Stimulated activated CD8-positive, alpha-beta memory T cell treated with anti-CD3 and anti-CD28 coated beads, Interleukin-7, amount 100 ng/mL, for 48 hours (primary cell): ENCODE data around the gene TTLL5.
"Not testable (repeated sequence)": the region's sequence is repeated elsewhere in the genome, so short reads cannot be mapped to it uniquely, and the experiment has no call there.

ENCODE experiments used
- DNase-seq, 2 donors: peaks; one replicate each; pipeline ENCODE4 v3.0.0-alpha.2; 2020; ENCODE audit warnings: low read depth in 1 of 2; ENCODE audit errors: extremely low read depth in 1 of 2

Gene TTLL5

GRCh38 chr14:75649773-75650172 lies 11.3 kb upstream of the TTLL5 start:
- DNase-seq = no peak

GRCh38 chr14:75650253-75651058 lies 10.6 kb upstream of the TTLL5 start:
- DNase-seq = no peak

GRCh38 chr14:75653563-75653962 lies 7.5 kb upstream of the TTLL5 start:
- DNase-seq = no peak

GRCh38 chr14:75654127-75654732 lies 6.8 kb upstream of the TTLL5 start:
- peak; percentile 44 to 63 for DNase-seq

GRCh38 chr14:75655235-75655634 lies 5.8 kb upstream of the TTLL5 start:
- DNase-seq = no peak

GRCh38 chr14:75657331-75657730 lies 3.7 kb upstream of the TTLL5 start:
- no peak for DNase-seq

- no peak for DNase-seq
Observed at GRCh38 chr14:75658957-75659356, 2.1 kb upstream of the TTLL5 start.

GRCh38 chr14:75660238-75660629 lies 812 bp upstream of the TTLL5 start:
- DNase-seq = no peak

GRCh38 chr14:75661499-75661814 lies 411 bp downstream of the TTLL5 start:
- DNase-seq = no peak

GRCh38 chr14:75662966-75663365 lies 1.9 kb downstream of the TTLL5 start:
- no peak for DNase-seq

GRCh38 chr14:75667099-75667765 lies 6.2 kb downstream of the TTLL5 start:
- no peak for DNase-seq

GRCh38 chr14:75672605-75673192 lies 11.7 kb downstream of the TTLL5 start:
- DNase-seq = no peak

GRCh38 chr14:75673345-75674035 lies 12.4 kb downstream of the TTLL5 start:
- no peak for DNase-seq

- no peak for DNase-seq
Observed at GRCh38 chr14:75675265-75675960, 14.4 kb downstream of the TTLL5 start.

- DNase-seq = no peak
Observed at GRCh38 chr14:75685910-75686309, 24.9 kb downstream of the TTLL5 start.

GRCh38 chr14:75689012-75689411 lies 28.0 kb downstream of the TTLL5 start:
- no peak for DNase-seq

- DNase-seq = no peak
Observed at GRCh38 chr14:75690010-75690409, 29.0 kb downstream of the TTLL5 start.

- DNase-seq = not testable (repeated sequence)
Observed at GRCh38 chr14:75695025-75695424, 34.0 kb downstream of the TTLL5 start.

- DNase-seq = no peak
Observed at GRCh38 chr14:75697386-75697785, 36.3 kb downstream of the TTLL5 start.

GRCh38 chr14:75697918-75698317 lies 36.9 kb downstream of the TTLL5 start:
- DNase-seq = no peak

- no peak for DNase-seq
Observed at GRCh38 chr14:75699331-75699730, 38.3 kb downstream of the TTLL5 start.
